WTC11 (cell line): ENCODE data around the gene SOX18. TPM values are rescaled to one million over a fixed set of nuclear protein-coding genes. Genes with fewer than 3 reads are reported as not detected.

Source experiments
- ATAC-seq: fragments of 200-7000 bp; cut with Tn5 transposase; 2 replicates; pipeline ENCODE4 v1.10.0; 2021; ENCODE audit warnings: mild to moderate bottlenecking, moderate library complexity
- CTCF ChIA-PET: fragments of 300-600 bp; sonication (Branson Sonifier 250); formaldehyde crosslinking; loops from one replicate; lab custom pipeline; 2021; ENCODE audit warnings: antibody characterized with exemption; lab: Charles Lee
- POLR2A ChIA-PET: fragments of 350-600 bp; sonication (Branson Sonifier 250); formaldehyde crosslinking; loops from one replicate; lab custom pipeline; 2021; ENCODE audit warnings: antibody characterized with exemption; lab: Charles Lee
- DNase-seq: peaks from one replicate; pipeline ENCODE4 v3.0.0; 2021; ENCODE audit warnings: low spot score
- H3K27ac Mint-ChIP-seq: 2 replicates; pipeline ENCODE4 v1.8.0; 2021; ENCODE audit warnings: mixed read lengths
- H3K27me3 Mint-ChIP-seq: 2 replicates; pipeline ENCODE4 v1.8.0; 2021; ENCODE audit warnings: low read depth, mild to moderate bottlenecking, moderate library complexity, mixed read lengths
- H3K36me3 Mint-ChIP-seq: 2 replicates; pipeline ENCODE4 v1.8.0; 2021; ENCODE audit warnings: mixed read lengths
- H3K4me1 Mint-ChIP-seq: 2 replicates; pipeline ENCODE4 v1.8.0; 2022; ENCODE audit warnings: mixed read lengths
- H3K4me3 Mint-ChIP-seq: 2 replicates; pipeline ENCODE4 v1.8.0; 2021; ENCODE audit warnings: mild to moderate bottlenecking, moderate library complexity, mixed read lengths
- H3K9me3 Mint-ChIP-seq: 2 replicates; pipeline ENCODE4 v1.8.0; 2021; ENCODE audit warnings: mixed read lengths
- CREB1 ChIP-seq: sonication (generic); formaldehyde crosslinking; IDR thresholded peaks from 2 replicates; pipeline ENCODE4 v1.8.0; 2023; ENCODE audit warnings: mild to moderate bottlenecking, missing genetic modification reagents
- IRF2 ChIP-seq: sonication (generic); formaldehyde crosslinking; IDR thresholded peaks from 2 replicates; pipeline ENCODE4 v1.8.0; 2022; ENCODE audit warnings: low read depth, missing genetic modification reagents, borderline replicate concordance
- MYBL2 ChIP-seq: sonication (generic); formaldehyde crosslinking; IDR thresholded peaks from 2 replicates; pipeline ENCODE4 v1.8.1; 2023; ENCODE audit warnings: mild to moderate bottlenecking, moderate library complexity, missing genetic modification reagents
- NFATC4 ChIP-seq: fragments of 250-450 bp; sonication (Bioruptor Pico); IDR thresholded peaks from 2 replicates; pipeline ENCODE4 v1.9.0; 2021; ENCODE audit warnings: mild to moderate bottlenecking
- NFYB ChIP-seq: sonication (generic); formaldehyde crosslinking; conservative IDR thresholded peaks from 2 replicates; pipeline ENCODE4 v1.8.0; 2022; ENCODE audit warnings: low read depth, missing genetic modification reagents
- TCF7 ChIP-seq: sonication (generic); formaldehyde crosslinking; IDR thresholded peaks from 2 replicates; pipeline ENCODE4 v1.8.0; 2022; ENCODE audit warnings: mild to moderate bottlenecking, low read depth, missing genetic modification reagents, moderate library complexity
- TEAD4 ChIP-seq: sonication (generic); formaldehyde crosslinking; IDR thresholded peaks from 2 replicates; pipeline ENCODE4 v1.8.0; 2022; ENCODE audit warnings: mild to moderate bottlenecking, missing genetic modification reagents
- ZBTB21 ChIP-seq: sonication (generic); formaldehyde crosslinking; IDR thresholded peaks from 2 replicates; pipeline ENCODE4 v1.8.1; 2023; ENCODE audit warnings: mild to moderate bottlenecking, missing genetic modification reagents, borderline replicate concordance
- ZNF121 ChIP-seq: sonication (generic); formaldehyde crosslinking; IDR thresholded peaks from 2 replicates; pipeline ENCODE4 v1.8.0; 2023; ENCODE audit warnings: missing genetic modification reagents
- ZNF396 ChIP-seq: fragments of 250-450 bp; sonication (Bioruptor Pico); IDR thresholded peaks from 2 replicates; pipeline ENCODE4 v1.8.0; 2021; ENCODE audit warnings: mild to moderate bottlenecking, moderate library complexity, borderline replicate concordance
- ZNF416 ChIP-seq: fragments of 250-450 bp; sonication (Bioruptor Pico); IDR thresholded peaks from 2 replicates; pipeline ENCODE4 v1.9.0; 2021; ENCODE audit warnings: mild to moderate bottlenecking, inconsistent platforms
- total RNA-seq: library from RNA; stranded (reverse); gene quantifications from 3 replicates; pipeline ENCODE4 v1.2.3, GENCODE V29; 2021
- TF ChIP-seq, protein P1 (sequence below): sonication (generic); formaldehyde crosslinking; IDR thresholded peaks from 2 replicates; pipeline ENCODE4 v1.8.0; 2023; ENCODE audit warnings: missing genetic modification reagents, mild to moderate bottlenecking, borderline replicate concordance
- TF ChIP-seq, protein P2 (sequence below): fragments of 200-600 bp; IDR thresholded peaks from 2 replicates; pipeline ENCODE4 v1.8.0; 2022; ENCODE audit warnings: antibody characterized with exemption
- TF ChIP-seq, protein P3 (sequence below): sonication (generic); formaldehyde crosslinking; IDR thresholded peaks from 2 replicates; pipeline ENCODE4 v1.8.1; 2022; ENCODE audit warnings: mild to moderate bottlenecking, missing genetic modification reagents, moderate library complexity, borderline replicate concordance
- TF ChIP-seq, protein P4 (sequence below): sonication (generic); formaldehyde crosslinking; IDR thresholded peaks from 2 replicates; pipeline ENCODE4 v1.8.1; 2023; ENCODE audit warnings: mild to moderate bottlenecking, missing genetic modification reagents
- TF ChIP-seq, protein P5 (sequence below): sonication (generic); formaldehyde crosslinking; IDR thresholded peaks from 2 replicates; pipeline ENCODE4 v1.8.0; 2022; ENCODE audit warnings: mild to moderate bottlenecking, missing genetic modification reagents

The SOX18 gene
- total RNA-seq, 1 experiment from 2014 or later = 0.81 TPM

DNA sequence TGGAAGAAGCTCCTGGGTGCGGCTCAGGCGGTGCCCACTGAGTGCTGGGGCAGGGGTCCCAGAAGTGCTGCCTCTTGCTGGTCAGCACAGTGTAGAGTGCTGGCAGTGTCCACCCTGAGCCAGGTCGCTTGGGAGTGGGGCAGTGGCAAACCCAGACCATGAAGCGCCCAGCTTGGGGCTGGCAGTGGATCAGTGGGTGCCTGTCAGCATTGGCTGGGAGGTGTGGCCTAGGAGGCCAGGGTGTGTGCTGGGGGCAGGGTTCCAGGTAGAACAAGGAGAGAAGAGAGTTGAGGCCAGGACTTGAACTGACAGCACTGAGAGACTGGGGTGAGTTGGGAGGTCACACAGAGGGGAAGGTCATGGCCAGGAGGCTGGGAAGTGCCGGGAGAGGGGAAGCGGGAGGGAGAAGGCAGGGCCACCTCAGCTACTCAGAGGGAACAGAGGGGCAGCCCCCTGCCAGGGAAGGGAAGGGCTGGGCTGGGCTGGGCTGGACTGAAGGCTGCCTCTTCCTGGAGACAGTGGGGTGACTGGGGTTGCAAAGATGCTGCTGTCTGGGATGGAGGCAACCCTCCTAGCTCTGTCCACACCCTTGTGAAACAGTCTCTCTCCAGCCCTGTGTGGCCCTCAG lies 17.7 kb upstream of the SOX18 start (continued):
- TF ChIP-seq, protein P1, sequence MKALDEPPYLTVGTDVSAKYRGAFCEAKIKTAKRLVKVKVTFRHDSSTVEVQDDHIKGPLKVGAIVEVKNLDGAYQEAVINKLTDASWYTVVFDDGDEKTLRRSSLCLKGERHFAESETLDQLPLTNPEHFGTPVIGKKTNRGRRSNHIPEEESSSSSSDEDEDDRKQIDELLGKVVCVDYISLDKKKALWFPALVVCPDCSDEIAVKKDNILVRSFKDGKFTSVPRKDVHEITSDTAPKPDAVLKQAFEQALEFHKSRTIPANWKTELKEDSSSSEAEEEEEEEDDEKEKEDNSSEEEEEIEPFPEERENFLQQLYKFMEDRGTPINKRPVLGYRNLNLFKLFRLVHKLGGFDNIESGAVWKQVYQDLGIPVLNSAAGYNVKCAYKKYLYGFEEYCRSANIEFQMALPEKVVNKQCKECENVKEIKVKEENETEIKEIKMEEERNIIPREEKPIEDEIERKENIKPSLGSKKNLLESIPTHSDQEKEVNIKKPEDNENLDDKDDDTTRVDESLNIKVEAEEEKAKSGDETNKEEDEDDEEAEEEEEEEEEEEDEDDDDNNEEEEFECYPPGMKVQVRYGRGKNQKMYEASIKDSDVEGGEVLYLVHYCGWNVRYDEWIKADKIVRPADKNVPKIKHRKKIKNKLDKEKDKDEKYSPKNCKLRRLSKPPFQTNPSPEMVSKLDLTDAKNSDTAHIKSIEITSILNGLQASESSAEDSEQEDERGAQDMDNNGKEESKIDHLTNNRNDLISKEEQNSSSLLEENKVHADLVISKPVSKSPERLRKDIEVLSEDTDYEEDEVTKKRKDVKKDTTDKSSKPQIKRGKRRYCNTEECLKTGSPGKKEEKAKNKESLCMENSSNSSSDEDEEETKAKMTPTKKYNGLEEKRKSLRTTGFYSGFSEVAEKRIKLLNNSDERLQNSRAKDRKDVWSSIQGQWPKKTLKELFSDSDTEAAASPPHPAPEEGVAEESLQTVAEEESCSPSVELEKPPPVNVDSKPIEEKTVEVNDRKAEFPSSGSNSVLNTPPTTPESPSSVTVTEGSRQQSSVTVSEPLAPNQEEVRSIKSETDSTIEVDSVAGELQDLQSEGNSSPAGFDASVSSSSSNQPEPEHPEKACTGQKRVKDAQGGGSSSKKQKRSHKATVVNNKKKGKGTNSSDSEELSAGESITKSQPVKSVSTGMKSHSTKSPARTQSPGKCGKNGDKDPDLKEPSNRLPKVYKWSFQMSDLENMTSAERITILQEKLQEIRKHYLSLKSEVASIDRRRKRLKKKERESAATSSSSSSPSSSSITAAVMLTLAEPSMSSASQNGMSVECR (CRISPR knock-in tag) = no peak

DNA sequence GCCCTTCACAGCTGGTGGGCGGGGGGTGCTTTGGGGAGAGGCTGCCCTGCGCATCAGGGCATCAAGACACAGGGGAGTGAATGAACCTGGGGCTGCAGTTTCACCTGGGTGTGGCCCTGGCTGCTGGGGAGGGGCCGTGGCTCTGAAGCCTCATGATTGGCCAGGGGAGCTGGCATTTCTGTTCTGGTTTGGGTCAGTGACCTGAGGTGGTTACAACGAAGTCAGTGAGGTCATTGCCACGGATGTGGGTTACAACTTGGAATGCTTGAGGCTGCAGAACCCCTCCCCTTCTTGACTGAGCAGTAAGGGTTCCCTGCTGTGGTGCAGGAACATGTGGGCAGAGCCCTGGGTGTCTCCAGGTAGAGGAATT lies 16.5 kb upstream of the SOX18 start:
- Mint-ChIP-seq H3K36me3 (no peaks in the 10 kb centered on the region), H3K4me3 (no peak overlapping the region), H3K27ac (peak overlapping the region; percentile 52; the same call in 1 of the 2 replicates), H3K27me3 (peaks cover 2% of the 10 kb centered on the region; the same call in 1 of the 2 replicates), H3K9me3 (no peaks in the 10 kb centered on the region), H3K4me1 (peaks cover 32% of the 10 kb centered on the region)
- CTCF ChIA-PET = interaction anchor here (0.6 to 2.1 kb wide), 10 partner anchors 8 to 570 kb away, joined by 3 to 16 read pairs (median 6); partner anchors contain the start of genes LKAAEAR1, OPRL1 and RGS19
- POLR2A ChIA-PET = interaction anchor here (1.4 kb wide), 1 partner anchor 14 kb away, joined by 4 read pairs; the partner anchor contains the start of gene OPRL1
- peak; percentile 14 for ATAC-seq
- TF ChIP-seq TCF7 (CRISPR knock-in tag) (no peak), NFATC4 (CRISPR knock-in tag) (no peak), ZNF121 (CRISPR knock-in tag) (no peak), NFYB (no peak), CREB1 (CRISPR knock-in tag) (no peak), ZBTB21 (CRISPR knock-in tag) (no peak), TEAD4 (CRISPR knock-in tag) (no peak), ZNF416 (no peak), MYBL2 (CRISPR knock-in tag) (no peak), IRF2 (CRISPR knock-in tag) (no peak), ZNF396 (no peak)
- TF ChIP-seq, protein P2, sequence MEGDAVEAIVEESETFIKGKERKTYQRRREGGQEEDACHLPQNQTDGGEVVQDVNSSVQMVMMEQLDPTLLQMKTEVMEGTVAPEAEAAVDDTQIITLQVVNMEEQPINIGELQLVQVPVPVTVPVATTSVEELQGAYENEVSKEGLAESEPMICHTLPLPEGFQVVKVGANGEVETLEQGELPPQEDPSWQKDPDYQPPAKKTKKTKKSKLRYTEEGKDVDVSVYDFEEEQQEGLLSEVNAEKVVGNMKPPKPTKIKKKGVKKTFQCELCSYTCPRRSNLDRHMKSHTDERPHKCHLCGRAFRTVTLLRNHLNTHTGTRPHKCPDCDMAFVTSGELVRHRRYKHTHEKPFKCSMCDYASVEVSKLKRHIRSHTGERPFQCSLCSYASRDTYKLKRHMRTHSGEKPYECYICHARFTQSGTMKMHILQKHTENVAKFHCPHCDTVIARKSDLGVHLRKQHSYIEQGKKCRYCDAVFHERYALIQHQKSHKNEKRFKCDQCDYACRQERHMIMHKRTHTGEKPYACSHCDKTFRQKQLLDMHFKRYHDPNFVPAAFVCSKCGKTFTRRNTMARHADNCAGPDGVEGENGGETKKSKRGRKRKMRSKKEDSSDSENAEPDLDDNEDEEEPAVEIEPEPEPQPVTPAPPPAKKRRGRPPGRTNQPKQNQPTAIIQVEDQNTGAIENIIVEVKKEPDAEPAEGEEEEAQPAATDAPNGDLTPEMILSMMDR = no peak
- TF ChIP-seq, protein P3, sequence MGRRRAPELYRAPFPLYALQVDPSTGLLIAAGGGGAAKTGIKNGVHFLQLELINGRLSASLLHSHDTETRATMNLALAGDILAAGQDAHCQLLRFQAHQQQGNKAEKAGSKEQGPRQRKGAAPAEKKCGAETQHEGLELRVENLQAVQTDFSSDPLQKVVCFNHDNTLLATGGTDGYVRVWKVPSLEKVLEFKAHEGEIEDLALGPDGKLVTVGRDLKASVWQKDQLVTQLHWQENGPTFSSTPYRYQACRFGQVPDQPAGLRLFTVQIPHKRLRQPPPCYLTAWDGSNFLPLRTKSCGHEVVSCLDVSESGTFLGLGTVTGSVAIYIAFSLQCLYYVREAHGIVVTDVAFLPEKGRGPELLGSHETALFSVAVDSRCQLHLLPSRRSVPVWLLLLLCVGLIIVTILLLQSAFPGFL (CRISPR knock-in tag) = no peak
- TF ChIP-seq, protein P4, sequence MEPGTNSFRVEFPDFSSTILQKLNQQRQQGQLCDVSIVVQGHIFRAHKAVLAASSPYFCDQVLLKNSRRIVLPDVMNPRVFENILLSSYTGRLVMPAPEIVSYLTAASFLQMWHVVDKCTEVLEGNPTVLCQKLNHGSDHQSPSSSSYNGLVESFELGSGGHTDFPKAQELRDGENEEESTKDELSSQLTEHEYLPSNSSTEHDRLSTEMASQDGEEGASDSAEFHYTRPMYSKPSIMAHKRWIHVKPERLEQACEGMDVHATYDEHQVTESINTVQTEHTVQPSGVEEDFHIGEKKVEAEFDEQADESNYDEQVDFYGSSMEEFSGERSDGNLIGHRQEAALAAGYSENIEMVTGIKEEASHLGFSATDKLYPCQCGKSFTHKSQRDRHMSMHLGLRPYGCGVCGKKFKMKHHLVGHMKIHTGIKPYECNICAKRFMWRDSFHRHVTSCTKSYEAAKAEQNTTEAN (CRISPR knock-in tag) = no peak
- TF ChIP-seq, protein P5, sequence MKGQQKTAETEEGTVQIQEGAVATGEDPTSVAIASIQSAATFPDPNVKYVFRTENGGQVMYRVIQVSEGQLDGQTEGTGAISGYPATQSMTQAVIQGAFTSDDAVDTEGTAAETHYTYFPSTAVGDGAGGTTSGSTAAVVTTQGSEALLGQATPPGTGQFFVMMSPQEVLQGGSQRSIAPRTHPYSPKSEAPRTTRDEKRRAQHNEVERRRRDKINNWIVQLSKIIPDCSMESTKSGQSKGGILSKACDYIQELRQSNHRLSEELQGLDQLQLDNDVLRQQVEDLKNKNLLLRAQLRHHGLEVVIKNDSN (CRISPR knock-in tag) = no peak
- peak; percentile 47 for DNase-seq
